A673 (cell line): ENCODE measurements around the gene ATE1.

ENCODE experiments used
- EZH2 ChIP-seq: fragments of 200-600 bp; sonication (generic); IDR thresholded peaks from 2 replicates; pipeline ENCODE4 v1.6.1; 2017; ENCODE audit warnings: borderline replicate concordance, low read depth, mild to moderate bottlenecking, mixed read lengths, antibody characterized with exemption, low read length; ENCODE audit not compliant: poor library complexity, severe bottlenecking
- TF ChIP-seq, protein P1 (sequence below): fragments of 300-800, 200-600 bp; sonication (generic); conservative IDR thresholded peaks from 2 replicates; pipeline ENCODE4 v1.5.1; 2017; ENCODE audit warnings: low read depth, mild to moderate bottlenecking, antibody characterized with exemption, low read length, moderate library complexity, mixed read lengths

DNA sequence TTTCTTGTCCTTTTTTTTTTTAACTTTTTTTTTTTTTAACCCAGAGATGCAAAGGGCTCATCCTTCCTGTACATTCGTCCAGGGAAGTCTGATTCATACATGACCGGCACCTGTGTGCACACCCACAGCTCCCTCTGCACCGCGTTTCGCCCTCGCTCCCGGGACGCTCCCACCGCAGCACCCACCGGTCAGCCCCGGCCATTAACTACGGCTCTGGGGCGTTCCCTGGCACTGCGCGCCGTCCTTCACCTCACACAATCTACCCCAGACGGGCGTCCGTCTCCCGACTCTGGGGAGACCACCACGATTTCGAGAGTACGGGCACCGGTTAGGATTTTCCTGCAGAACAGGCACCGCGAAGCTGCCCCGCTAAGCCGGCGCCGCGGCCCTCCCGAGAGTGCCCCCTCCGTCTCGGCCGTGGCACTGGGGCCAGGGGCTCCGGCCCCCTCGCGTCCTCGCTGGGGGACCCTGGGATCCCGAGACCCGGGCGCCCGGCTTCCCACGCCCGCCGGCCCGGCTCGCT is 452 bp downstream of the ATE1 start:
- no peak for TF ChIP-seq EZH2
- TF ChIP-seq, protein P1, sequence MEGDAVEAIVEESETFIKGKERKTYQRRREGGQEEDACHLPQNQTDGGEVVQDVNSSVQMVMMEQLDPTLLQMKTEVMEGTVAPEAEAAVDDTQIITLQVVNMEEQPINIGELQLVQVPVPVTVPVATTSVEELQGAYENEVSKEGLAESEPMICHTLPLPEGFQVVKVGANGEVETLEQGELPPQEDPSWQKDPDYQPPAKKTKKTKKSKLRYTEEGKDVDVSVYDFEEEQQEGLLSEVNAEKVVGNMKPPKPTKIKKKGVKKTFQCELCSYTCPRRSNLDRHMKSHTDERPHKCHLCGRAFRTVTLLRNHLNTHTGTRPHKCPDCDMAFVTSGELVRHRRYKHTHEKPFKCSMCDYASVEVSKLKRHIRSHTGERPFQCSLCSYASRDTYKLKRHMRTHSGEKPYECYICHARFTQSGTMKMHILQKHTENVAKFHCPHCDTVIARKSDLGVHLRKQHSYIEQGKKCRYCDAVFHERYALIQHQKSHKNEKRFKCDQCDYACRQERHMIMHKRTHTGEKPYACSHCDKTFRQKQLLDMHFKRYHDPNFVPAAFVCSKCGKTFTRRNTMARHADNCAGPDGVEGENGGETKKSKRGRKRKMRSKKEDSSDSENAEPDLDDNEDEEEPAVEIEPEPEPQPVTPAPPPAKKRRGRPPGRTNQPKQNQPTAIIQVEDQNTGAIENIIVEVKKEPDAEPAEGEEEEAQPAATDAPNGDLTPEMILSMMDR: no peak
